ENCODE data around the gene DNAJB6.
A peak's percentile ranks its signal among the peaks of the same experiment; 100 is the strongest.

DNAJB6 gene

GRCh38 chr7:157300369-157300825 is 36.4 kb upstream of the DNAJB6 start:
- Histone ChIP-seq H3K9ac (ENCODE audit: low read length) (no peak overlapping the region), H3K4me1 (ENCODE audit: control insufficient read depth, insufficient read depth, low read length) (peaks cover 9% of the 10 kb centered on the region; the same call in 1 of the 2 replicates), H3K9me3 (ENCODE audit: control insufficient read depth, insufficient read depth, low read depth, low read length) (no peaks in the 10 kb centered on the region), H3K4me3 (ENCODE audit: low read depth, low read length) (no peak overlapping the region), H3K36me3 (ENCODE audit: control insufficient read depth, insufficient read depth, low read length) (no peaks in the 10 kb centered on the region), H3K27me3 (ENCODE audit: control insufficient read depth, insufficient read depth, low read length) (no peaks in the 10 kb centered on the region), H3K27ac (ENCODE audit: low read depth, low read length) (no peak overlapping the region)

DNA sequence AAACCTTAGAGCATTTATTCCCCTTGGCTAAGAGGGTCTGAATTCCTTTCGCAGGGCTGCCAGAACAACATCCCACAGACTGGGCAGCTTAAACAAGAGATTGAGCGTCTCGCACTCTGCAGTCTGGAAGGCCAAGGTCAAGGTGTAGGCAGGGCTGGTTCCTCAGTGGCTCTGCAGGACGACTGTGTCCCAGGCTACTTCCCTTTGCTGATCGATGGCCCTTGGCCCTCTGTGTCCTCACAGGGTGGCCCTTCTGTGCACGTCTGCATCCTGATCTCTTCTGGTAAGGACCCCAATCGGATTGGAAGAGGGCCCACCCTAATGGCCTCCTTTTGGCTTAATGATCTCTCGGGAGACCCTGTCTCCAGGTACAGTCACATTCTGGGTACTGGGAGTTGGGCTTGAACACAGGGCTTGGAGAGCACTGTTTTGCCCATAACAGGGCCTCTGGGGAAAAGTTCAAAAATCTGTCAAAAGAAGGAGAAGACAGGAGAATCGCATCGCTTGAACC is 35.1 kb upstream of the DNAJB6 start:
- Histone ChIP-seq H3K4me1 (ENCODE audit: control insufficient read depth, insufficient read depth, low read length) (peaks cover 12% of the 10 kb centered on the region), H3K9me3 (ENCODE audit: control insufficient read depth, insufficient read depth, low read depth, low read length) (no peaks in the 10 kb centered on the region), H3K27ac (ENCODE audit: low read depth, low read length) (no peak overlapping the region), H3K9ac (ENCODE audit: low read length) (no peak overlapping the region), H3K4me3 (ENCODE audit: low read depth, low read length) (no peak overlapping the region), H3K36me3 (ENCODE audit: control insufficient read depth, insufficient read depth, low read length) (no peaks in the 10 kb centered on the region), H3K27me3 (ENCODE audit: control insufficient read depth, insufficient read depth, low read length) (no peaks in the 10 kb centered on the region)

DNA sequence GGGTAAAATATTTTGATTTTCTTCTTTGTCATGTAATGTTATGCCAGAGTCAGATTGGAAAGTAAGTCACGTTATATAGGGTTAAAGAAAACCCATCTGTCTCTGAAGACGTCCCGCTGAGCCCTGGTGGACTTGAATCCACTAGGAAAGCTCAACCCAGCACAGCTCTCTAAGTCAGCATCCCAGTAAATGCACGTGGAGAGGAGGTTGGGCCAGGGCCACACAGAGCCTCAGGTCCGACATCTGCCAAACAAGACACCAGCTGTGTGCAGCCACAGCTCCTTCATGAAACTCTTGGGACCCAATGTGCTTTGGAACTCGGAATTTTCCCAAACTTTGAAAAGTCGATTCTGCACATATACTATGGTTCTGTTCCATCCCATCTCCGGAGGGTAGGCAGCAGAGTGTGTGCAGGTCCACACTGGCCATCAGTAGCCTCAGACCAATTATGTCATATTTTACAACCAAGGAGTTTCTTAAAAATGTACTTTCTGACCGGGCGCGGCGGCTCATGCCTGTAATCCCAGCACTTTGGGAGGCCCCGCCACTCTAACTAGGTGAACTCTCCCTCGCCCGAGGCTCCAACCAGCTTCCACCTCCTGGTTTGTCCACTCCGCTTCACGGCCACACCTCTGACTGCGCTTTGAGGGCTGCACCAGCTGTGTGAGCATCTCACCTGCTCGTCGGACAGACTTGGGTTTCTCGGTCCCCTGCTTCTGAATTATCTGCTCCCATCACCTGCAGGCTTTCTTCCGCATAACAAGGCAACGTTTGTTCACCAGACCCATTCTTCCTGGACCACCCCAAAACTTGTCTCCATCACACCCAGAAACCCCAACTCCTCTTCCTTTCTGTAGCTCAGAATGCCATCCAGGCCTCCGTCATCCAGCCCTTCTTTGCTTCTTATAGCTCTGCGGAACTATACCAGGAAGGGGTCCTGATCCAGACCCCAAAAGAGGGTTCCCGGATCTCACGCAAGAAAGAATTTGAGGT is 29.7 kb upstream of the DNAJB6 start:
- Histone ChIP-seq H3K27me3 (ENCODE audit: control insufficient read depth, insufficient read depth, low read length) (no peaks in the 10 kb centered on the region), H3K9ac (ENCODE audit: low read length) (peak overlapping the region; percentile 59), H3K9me3 (ENCODE audit: control insufficient read depth, insufficient read depth, low read depth, low read length) (no peaks in the 10 kb centered on the region), H3K36me3 (ENCODE audit: control insufficient read depth, insufficient read depth, low read length) (no peaks in the 10 kb centered on the region), H3K4me3 (ENCODE audit: low read depth, low read length) (peak overlapping the region; percentile 48), H3K4me1 (ENCODE audit: control insufficient read depth, insufficient read depth, low read length) (peaks cover 45% of the 10 kb centered on the region), H3K27ac (ENCODE audit: low read depth, low read length) (peak overlapping the region; percentile 59; the same call in 1 of the 2 replicates)

DNA sequence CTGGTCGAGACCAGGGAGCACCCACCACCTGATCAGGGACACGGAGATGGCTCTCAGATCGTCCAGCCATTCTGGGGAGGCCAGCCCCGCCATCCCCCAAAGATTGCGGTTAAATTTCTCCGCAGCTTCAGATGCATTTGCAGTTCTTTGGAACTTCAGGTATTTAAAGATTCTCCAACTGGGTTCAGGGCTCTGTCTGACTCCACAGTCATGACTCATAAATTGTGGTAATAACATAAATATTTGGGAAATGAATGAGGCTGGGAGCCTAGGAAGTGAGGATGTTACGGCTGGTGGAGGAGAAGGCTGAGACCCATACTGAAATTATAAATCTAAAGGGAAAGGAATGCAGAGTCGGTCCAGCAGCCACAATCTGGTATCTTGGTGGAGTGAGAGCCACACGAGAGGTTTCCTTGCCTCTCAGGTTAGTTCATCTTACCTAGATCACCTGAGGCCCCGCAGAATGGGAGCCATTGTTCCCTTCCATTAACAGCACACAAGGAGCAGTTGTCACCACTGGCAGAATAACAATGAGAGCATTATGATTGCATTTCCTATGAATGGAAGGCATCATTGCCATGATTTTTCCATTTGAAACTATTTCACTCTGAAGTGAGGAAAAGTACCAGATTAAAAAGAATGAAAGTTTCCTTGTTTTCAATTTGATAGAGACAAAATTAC is 26.7 kb upstream of the DNAJB6 start:
- H3K9ac ChIP-seq (ENCODE audit: low read length): peak overlapping the region; percentile 85
- no peaks in the 10 kb centered on the region for H3K9me3 ChIP-seq (ENCODE audit: control insufficient read depth, insufficient read depth, low read depth, low read length)
- peaks cover 39% of the 10 kb centered on the region for H3K4me1 ChIP-seq (ENCODE audit: control insufficient read depth, insufficient read depth, low read length)
- H3K27me3 ChIP-seq (ENCODE audit: control insufficient read depth, insufficient read depth, low read length): no peaks in the 10 kb centered on the region
- peak overlapping the region; percentile 98 for H3K27ac ChIP-seq (ENCODE audit: low read depth, low read length)
- no peaks in the 10 kb centered on the region for H3K36me3 ChIP-seq (ENCODE audit: control insufficient read depth, insufficient read depth, low read length)
- H3K4me3 ChIP-seq (ENCODE audit: low read depth, low read length): peak overlapping the region; percentile 10

GRCh38 chr7:157310676-157311185 is 26.1 kb upstream of the DNAJB6 start:
- peak overlapping the region; percentile 85 for H3K9ac ChIP-seq (ENCODE audit: low read length)
- peak overlapping the region; percentile 98 for H3K27ac ChIP-seq (ENCODE audit: low read depth, low read length)
- peak overlapping the region; percentile 11; the same call in 1 of the 2 replicates for H3K4me3 ChIP-seq (ENCODE audit: low read depth, low read length)

DNA sequence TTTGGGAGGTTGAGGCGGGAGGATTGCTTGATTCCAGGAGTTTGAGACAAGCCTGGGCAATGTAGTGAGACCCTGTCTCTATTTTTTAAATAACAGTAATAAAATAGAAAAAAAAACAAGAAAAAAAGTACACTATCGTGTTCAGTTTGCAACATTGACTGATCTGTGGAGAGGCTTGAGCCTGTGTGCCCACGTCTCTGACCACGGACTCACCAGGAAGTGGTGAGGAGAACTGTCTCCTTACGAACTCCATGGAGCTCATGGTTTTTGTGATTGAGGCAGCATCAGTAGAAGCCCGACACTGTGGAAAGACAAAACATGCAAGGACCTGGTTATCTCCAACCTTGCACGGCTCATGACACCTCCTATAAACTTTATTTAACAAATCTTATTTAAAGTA is 23.9 kb upstream of the DNAJB6 start:
- no peak overlapping the region for H3K9ac ChIP-seq (ENCODE audit: low read length)
- no peak overlapping the region for H3K27ac ChIP-seq (ENCODE audit: low read depth, low read length)
- no peaks in the 10 kb centered on the region for H3K27me3 ChIP-seq (ENCODE audit: control insufficient read depth, insufficient read depth, low read length)
- H3K36me3 ChIP-seq (ENCODE audit: control insufficient read depth, insufficient read depth, low read length): no peaks in the 10 kb centered on the region
- no peaks in the 10 kb centered on the region for H3K9me3 ChIP-seq (ENCODE audit: control insufficient read depth, insufficient read depth, low read depth, low read length)
- peaks cover 28% of the 10 kb centered on the region for H3K4me1 ChIP-seq (ENCODE audit: control insufficient read depth, insufficient read depth, low read length)
- H3K4me3 ChIP-seq (ENCODE audit: low read depth, low read length): no peak overlapping the region

More at GRCh38 chr7:157310676-157311185, 26.1 kb upstream of the DNAJB6 start:
- Histone ChIP-seq H3K4me1 (ENCODE audit: control insufficient read depth, insufficient read depth, low read length) (peaks cover 39% of the 10 kb centered on the region), H3K9me3 (ENCODE audit: control insufficient read depth, insufficient read depth, low read depth, low read length) (no peaks in the 10 kb centered on the region), H3K27me3 (ENCODE audit: control insufficient read depth, insufficient read depth, low read length) (no peaks in the 10 kb centered on the region), H3K36me3 (ENCODE audit: control insufficient read depth, insufficient read depth, low read length) (no peaks in the 10 kb centered on the region)

DNA sequence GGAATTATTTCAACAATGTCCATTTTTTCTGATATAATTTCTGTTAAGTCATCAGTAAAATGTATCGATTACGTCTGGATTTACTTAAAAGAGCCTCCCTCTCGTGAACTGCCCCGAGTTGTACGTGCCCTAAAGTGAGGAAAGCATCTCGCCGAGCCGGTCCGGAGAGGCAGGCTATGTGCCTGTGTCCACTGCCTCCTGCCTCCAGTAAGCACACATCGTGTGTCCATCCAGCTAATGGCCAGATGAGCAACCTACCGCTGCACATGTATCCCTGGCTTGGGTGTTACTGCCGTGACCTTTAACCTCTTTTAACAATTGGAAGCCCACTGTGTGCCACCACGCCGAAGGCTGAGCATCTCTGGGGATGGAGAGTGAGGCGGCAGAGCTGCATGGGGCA is 23.2 kb upstream of the DNAJB6 start:
- H3K27ac ChIP-seq (ENCODE audit: low read depth, low read length): no peak overlapping the region
- H3K9me3 ChIP-seq (ENCODE audit: control insufficient read depth, insufficient read depth, low read depth, low read length): no peaks in the 10 kb centered on the region
- no peaks in the 10 kb centered on the region for H3K27me3 ChIP-seq (ENCODE audit: control insufficient read depth, insufficient read depth, low read length)
- no peaks in the 10 kb centered on the region for H3K36me3 ChIP-seq (ENCODE audit: control insufficient read depth, insufficient read depth, low read length)
- no peak overlapping the region for H3K4me3 ChIP-seq (ENCODE audit: low read depth, low read length)
- no peak overlapping the region for H3K9ac ChIP-seq (ENCODE audit: low read length)
- peaks cover 33% of the 10 kb centered on the region for H3K4me1 ChIP-seq (ENCODE audit: control insufficient read depth, insufficient read depth, low read length)

DNA sequence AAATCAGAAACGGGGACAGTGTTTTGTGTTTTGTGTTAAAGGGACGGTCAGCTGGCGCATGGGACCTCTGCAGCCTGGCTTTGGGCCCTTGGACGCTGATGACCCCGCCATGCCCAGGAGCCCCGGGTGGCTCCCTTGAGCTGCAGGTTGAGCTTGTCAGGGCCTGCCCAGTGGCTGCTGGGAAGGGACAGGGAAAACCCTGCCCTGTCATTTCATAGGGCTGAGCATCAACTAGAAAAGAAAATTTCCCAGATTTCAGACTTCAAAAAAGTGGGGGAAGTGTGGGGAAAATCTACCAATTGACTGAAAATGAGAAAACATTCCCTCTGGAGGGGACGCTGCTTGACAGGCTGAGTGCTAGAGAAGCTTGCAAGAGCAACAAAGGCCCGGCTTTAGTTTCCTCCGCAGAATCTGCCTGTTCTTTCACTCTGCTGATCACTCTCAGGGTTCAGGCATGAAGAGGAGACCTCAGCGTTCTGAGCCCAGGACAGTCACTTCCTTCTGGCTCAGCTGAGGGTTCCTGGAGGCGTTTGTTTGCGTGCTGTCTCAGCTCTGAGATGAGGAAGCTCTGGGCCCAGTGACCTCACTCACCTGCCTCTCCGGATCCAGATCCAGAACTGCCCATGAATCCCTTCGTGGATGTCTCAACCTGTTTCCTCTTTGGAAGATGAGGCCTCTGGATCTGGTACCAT is 18.6 kb upstream of the DNAJB6 start:
- peak overlapping the region; percentile 44 for H3K9ac ChIP-seq (ENCODE audit: low read length)
- peaks cover 9% of the 10 kb centered on the region; the same call in 1 of the 2 replicates for H3K4me1 ChIP-seq (ENCODE audit: control insufficient read depth, insufficient read depth, low read length)
- no peaks in the 10 kb centered on the region for H3K36me3 ChIP-seq (ENCODE audit: control insufficient read depth, insufficient read depth, low read length)
- H3K4me3 ChIP-seq (ENCODE audit: low read depth, low read length): no peak overlapping the region
- H3K27ac ChIP-seq (ENCODE audit: low read depth, low read length): 0 out of 2 replicates have a peak overlapping the region, but pooled peaks have one; percentile 5
- no peaks in the 10 kb centered on the region for H3K27me3 ChIP-seq (ENCODE audit: control insufficient read depth, insufficient read depth, low read length)
- H3K9me3 ChIP-seq (ENCODE audit: control insufficient read depth, insufficient read depth, low read depth, low read length): no peaks in the 10 kb centered on the region

- Histone ChIP-seq H3K4me1 (ENCODE audit: control insufficient read depth, insufficient read depth, low read length) (peaks cover 9% of the 10 kb centered on the region; the same call in 1 of the 2 replicates), H3K36me3 (ENCODE audit: control insufficient read depth, insufficient read depth, low read length) (no peaks in the 10 kb centered on the region), H3K9ac (ENCODE audit: low read length) (no peak overlapping the region), H3K9me3 (ENCODE audit: control insufficient read depth, insufficient read depth, low read depth, low read length) (no peaks in the 10 kb centered on the region), H3K27ac (ENCODE audit: low read depth, low read length) (no peak overlapping the region), H3K27me3 (ENCODE audit: control insufficient read depth, insufficient read depth, low read length) (no peaks in the 10 kb centered on the region), H3K4me3 (ENCODE audit: low read depth, low read length) (no peak overlapping the region)
These were observed 16.2 kb upstream of the DNAJB6 start for GRCh38 chr7:157320608-157320980.

GRCh38 chr7:157323401-157323800 is 13.4 kb upstream of the DNAJB6 start:
- H3K27ac ChIP-seq (ENCODE audit: low read depth, low read length): no peak overlapping the region
- H3K9me3 ChIP-seq (ENCODE audit: control insufficient read depth, insufficient read depth, low read depth, low read length): no peaks in the 10 kb centered on the region
- no peak overlapping the region for H3K9ac ChIP-seq (ENCODE audit: low read length)
- H3K4me1 ChIP-seq (ENCODE audit: control insufficient read depth, insufficient read depth, low read length): peaks cover 3% of the 10 kb centered on the region; the same call in 1 of the 2 replicates
- no peak overlapping the region for H3K4me3 ChIP-seq (ENCODE audit: low read depth, low read length)
- no peaks in the 10 kb centered on the region for H3K27me3 ChIP-seq (ENCODE audit: control insufficient read depth, insufficient read depth, low read length)
- no peaks in the 10 kb centered on the region for H3K36me3 ChIP-seq (ENCODE audit: control insufficient read depth, insufficient read depth, low read length)
